AG10803 (cell line): ENCODE data around the gene RXYLT1.
"Not testable (repeated sequence)": the region's sequence is repeated elsewhere in the genome, so short reads cannot be mapped to it uniquely, and the experiment has no call there.

Experiments
- DNase-seq: peaks from one replicate; pipeline ENCODE4 v3.0.0; 2010; ENCODE audit warnings: low read depth
- H3K4me3 ChIP-seq: 2 replicates; pipeline ENCODE4 v1.5.1; 2011; ENCODE audit warnings: mild to moderate bottlenecking, low read length, control low read depth
- TF ChIP-seq, protein P1 (sequence below): conservative IDR thresholded peaks from 2 replicates; pipeline ENCODE4 v1.5.1; 2011; ENCODE audit warnings: mild to moderate bottlenecking, low read length, control low read depth, inconsistent platforms

The RXYLT1 gene

DNA sequence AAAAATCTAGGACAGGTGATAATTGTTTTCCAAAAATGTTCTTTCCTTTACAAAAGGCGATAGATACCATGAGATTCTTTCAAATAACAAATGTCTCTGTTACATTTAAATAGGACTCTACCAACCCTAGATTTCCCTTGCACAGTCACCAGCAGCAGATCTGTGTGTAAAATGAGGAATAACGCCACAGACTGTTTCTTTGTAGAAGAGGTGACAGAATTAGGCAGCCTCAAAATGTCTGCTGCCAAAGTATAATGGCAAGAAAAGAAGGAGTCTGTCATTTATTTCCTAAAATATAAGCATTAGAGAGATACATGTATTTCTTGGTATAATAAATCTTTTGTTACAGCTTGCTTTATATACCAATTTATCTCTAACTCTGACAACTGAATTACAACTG is 56.3 kb downstream of the RXYLT1 start:
- TF ChIP-seq, protein P1, sequence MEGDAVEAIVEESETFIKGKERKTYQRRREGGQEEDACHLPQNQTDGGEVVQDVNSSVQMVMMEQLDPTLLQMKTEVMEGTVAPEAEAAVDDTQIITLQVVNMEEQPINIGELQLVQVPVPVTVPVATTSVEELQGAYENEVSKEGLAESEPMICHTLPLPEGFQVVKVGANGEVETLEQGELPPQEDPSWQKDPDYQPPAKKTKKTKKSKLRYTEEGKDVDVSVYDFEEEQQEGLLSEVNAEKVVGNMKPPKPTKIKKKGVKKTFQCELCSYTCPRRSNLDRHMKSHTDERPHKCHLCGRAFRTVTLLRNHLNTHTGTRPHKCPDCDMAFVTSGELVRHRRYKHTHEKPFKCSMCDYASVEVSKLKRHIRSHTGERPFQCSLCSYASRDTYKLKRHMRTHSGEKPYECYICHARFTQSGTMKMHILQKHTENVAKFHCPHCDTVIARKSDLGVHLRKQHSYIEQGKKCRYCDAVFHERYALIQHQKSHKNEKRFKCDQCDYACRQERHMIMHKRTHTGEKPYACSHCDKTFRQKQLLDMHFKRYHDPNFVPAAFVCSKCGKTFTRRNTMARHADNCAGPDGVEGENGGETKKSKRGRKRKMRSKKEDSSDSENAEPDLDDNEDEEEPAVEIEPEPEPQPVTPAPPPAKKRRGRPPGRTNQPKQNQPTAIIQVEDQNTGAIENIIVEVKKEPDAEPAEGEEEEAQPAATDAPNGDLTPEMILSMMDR = no peak
- H3K4me3 ChIP-seq = no peak overlapping the region
- no peak for DNase-seq

GRCh38 chr12:63836936-63837335 is 57.2 kb downstream of the RXYLT1 start:
- no peak overlapping the region for H3K4me3 ChIP-seq
- TF ChIP-seq, protein P1 = no peak
- no peak for DNase-seq

DNA sequence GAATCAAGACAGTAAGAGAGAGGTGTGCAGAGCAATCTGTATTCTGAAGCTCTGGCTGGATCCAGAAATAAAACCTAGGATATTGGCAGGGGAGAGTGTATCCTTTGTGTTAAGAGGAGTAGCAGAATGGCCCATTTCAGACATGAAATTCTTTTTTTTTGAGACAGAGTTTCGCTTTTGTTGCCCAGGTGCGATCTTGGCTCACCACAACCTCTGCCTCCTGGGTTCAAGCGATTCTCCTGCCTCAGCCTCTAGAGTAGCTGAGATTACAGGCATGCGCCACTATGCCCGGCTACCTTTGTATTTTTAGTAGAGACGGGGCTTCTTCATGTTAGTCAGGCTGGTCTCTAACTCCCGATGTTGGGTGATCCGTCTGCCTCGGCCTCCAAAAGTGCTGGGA is 58.7 kb downstream of the RXYLT1 start:
- H3K4me3 ChIP-seq = no peak overlapping the region
- DNase-seq = no peak
- TF ChIP-seq, protein P1 = no peak

DNA sequence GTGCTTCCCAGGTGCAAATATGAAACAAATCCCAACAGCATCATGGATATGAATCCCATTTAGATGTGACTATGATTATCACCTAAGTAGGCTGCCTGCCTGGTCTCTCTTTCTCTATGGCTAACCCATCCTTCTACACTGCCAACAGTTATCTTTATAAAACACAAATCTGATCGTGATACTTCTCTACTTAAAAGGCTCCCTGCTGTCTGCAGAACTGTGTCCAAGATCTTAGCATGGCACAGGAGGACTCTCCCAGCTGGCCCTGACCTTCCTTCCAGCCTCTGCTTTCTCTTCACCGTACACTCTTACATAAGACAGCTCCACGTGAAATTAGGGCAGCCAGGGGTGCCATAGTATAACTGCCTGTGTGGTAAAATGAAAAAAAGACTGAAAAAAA is 61.3 kb downstream of the RXYLT1 start:
- TF ChIP-seq, protein P1 = no peak

DNA sequence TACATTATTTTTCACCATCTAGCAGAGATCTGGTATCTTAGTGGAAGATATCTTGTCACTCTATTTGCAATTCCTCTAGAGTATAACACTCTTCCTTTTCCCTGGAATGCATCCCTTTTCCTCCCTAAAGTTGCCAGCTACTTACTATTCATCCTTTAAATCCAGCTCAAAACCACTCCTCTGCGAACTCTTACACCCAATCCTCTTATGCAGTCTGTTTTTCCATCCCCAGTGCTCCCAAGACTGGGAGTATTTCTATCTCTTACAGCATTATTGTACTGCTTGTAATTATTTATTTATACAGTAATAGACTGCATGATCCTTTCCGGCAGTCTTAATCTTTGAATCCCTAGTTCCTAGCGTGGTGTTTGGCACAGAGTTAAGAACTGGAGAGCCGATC is 61.9 kb downstream of the RXYLT1 start:
- TF ChIP-seq, protein P1 = no peak
- H3K4me3 ChIP-seq = no peak overlapping the region
- DNase-seq = no peak

More for the DNA sequence above, 61.3 kb downstream of the RXYLT1 start:
- no peak for DNase-seq
- H3K4me3 ChIP-seq = no peak overlapping the region

- DNase-seq, H3K4me3 ChIP-seq: not testable (repeated sequence)
These were observed 63.0 kb downstream of the RXYLT1 start for GRCh38 chr12:63842750-63843149.

DNA sequence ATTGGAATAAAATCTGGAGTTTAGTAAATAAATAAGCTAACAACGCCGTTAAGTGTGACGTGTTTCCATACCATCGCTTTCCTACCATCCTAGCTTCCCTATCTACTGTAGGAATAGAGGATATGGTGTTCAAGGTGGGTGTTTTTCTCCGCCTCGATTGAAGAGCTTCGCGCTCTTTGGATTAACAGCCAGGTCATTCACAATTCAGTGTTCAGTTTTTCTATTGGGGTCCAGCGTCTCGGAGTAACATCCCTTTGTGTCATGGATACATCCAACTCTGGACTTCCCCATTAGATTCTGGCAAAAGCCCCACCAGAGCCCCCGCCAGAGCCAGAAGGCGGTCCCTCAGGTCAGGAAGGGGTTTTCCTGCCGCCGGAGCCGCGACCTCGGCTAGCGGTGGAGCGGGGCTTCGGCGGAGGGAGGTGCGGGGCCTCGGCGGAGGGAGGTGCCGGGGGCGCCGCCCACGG is 63.6 kb downstream of the RXYLT1 start:
- no peak for DNase-seq
- TF ChIP-seq, protein P1 = no peak
- H3K4me3 ChIP-seq = peak overlapping the region; percentile 94

DNA sequence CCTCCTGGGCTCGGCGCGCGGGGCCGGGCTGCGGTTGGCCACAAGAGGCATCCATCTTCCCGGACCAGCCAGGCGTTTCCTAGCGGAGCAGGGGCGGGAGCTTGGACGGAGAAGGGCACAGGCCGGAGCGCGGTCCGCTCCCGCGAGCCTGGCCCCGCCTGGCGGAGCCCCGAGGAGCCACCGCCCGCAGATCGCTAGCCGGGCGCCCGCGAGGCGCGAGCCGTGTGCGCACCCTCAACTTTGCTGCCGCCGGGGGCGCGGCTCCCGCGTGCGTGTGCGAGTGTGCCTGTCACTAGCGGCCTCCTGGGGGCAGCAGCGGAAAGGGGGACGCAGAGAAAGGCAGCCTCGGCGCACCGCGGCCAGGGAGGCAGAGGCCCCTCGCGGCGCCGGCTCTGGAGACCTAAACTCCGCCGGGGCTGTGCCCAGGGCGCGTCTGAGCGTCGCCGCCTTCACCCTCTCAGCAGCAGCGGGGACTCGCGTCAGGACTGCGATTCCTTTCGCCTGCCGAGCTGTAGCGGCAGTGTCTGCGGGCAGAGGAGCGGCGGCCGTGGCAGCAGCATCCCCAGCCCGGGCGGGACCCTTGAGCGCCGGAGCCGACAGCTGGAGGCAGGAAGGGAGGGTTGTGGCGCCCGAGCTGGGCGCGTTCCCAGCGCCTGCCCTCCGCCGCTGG is 64.1 kb downstream of the RXYLT1 start:
- TF ChIP-seq, protein P1 = peak; percentile 74
- H3K4me3 ChIP-seq = peak overlapping the region; percentile 94
- peak; percentile 96 for DNase-seq
